K562 (cell line): ENCODE data around the gene KIF5A. TPM values are rescaled to one million over a fixed set of nuclear protein-coding genes. Genes with fewer than 3 reads are reported as not detected.

ENCODE experiments used
- ADNP ChIP-seq: fragments of 200-800 bp; sonication (Bioruptor generic); IDR thresholded peaks from 2 replicates; pipeline ENCODE4 v1.6.1; 2016; ENCODE audit warnings: missing genetic modification characterization, missing compliant biosample characterization
- CHD1 ChIP-seq: fragments of 200-600 bp; sonication (generic); IDR thresholded peaks from one replicate; pipeline ENCODE4 v1.6.1; 2012; ENCODE audit warnings: mild to moderate bottlenecking, moderate library complexity, low read length, inconsistent platforms
- CREB3L1 ChIP-seq: fragments of 450-650 bp; IDR thresholded peaks from 2 replicates; pipeline ENCODE4 v1.6.1; 2014; ENCODE audit warnings: low read depth, mild to moderate bottlenecking, moderate library complexity, borderline replicate concordance
- CXXC5 ChIP-seq: fragments of 250-450 bp; sonication (Bioruptor Pico); IDR thresholded peaks from 2 replicates; pipeline ENCODE4 v1.8.0; 2022; ENCODE audit warnings: inconsistent platforms, mild to moderate bottlenecking, moderate library complexity
- DIDO1 ChIP-seq: fragments of 450-650 bp; IDR thresholded peaks from 2 replicates; pipeline ENCODE4 v1.6.1; 2016; ENCODE audit warnings: low read depth, missing biosample characterization, missing genetic modification characterization
- E2F3 ChIP-seq: fragments of 250-450 bp; sonication (Bioruptor Pico); IDR thresholded peaks from 2 replicates; pipeline ENCODE4 v1.4.0; 2020; ENCODE audit warnings: mild to moderate bottlenecking
- ELF2 ChIP-seq: fragments of 250-450 bp; sonication (Bioruptor Pico); IDR thresholded peaks from 2 replicates; pipeline ENCODE4 v1.5.0; 2021; ENCODE audit warnings: mild to moderate bottlenecking
- FOXA1 ChIP-seq: fragments of 450-650 bp; IDR thresholded peaks from 2 replicates; pipeline ENCODE4 v1.6.1; 2016; ENCODE audit warnings: mild to moderate bottlenecking, borderline replicate concordance
- MTA1 ChIP-seq: fragments of 450-650 bp; IDR thresholded peaks from 2 replicates; pipeline ENCODE4 v1.6.1; 2017; ENCODE audit warnings: borderline replicate concordance
- NFYB ChIP-seq: IDR thresholded peaks from 2 replicates; pipeline ENCODE4 v1.6.1; 2011; ENCODE audit warnings: mild to moderate bottlenecking, moderate library complexity; ENCODE audit not compliant: insufficient read length; ENCODE audit errors: extremely low read depth
- PHF20 ChIP-seq: fragments of 450-650 bp; IDR thresholded peaks from 2 replicates; pipeline ENCODE4 v1.6.1; 2018; ENCODE audit not compliant: partially characterized antibody
- POLR2H ChIP-seq: IDR thresholded peaks from 2 replicates; pipeline ENCODE4 v1.6.1; 2016; ENCODE audit warnings: missing genetic modification characterization, low read depth, mild to moderate bottlenecking, control low read depth, missing compliant biosample characterization, moderate library complexity
- PTRF ChIP-seq: fragments of 450-650 bp; IDR thresholded peaks from 2 replicates; pipeline ENCODE4 v1.6.1; 2016; ENCODE audit warnings: mild to moderate bottlenecking, missing genetic modification characterization, missing compliant biosample characterization
- RBM17 ChIP-seq: fragments of 200-400 bp; formaldehyde crosslinking; IDR thresholded peaks from 2 replicates; pipeline ENCODE4 v1.6.1; 2017; ENCODE audit warnings: low read depth, mild to moderate bottlenecking, low read length, borderline replicate concordance
- TBL1XR1 ChIP-seq, 2 experiments: IDR thresholded peaks; 2 replicates each; pipeline ENCODE4 v1.6.1; 2012; ENCODE audit warnings: improper control_type of control experiment in 2 of 2, low read length in 2 of 2, mild to moderate bottlenecking in 1 of 2
- ZBTB40 ChIP-seq, 2 experiments: fragments of 450-650 bp in 1 of 2; sonication (generic) in 1 of 2; formaldehyde crosslinking in 1 of 2; IDR thresholded peaks; 2 replicates each; pipeline versions ENCODE4 v1.7.1 to v1.9.0; 2016 to 2022; ENCODE audit warnings: inconsistent platforms in 1 of 2, mild to moderate bottlenecking in 1 of 2, missing genetic modification reagents in 1 of 2
- ZZZ3 ChIP-seq: fragments of 450-650 bp; IDR thresholded peaks from 2 replicates; pipeline ENCODE4 v1.6.1; 2016; ENCODE audit warnings: antibody characterized with exemption, mild to moderate bottlenecking, moderate library complexity
- polyA plus RNA-seq, 8 experiments: library from polyadenylated mRNA; depleted of rRNA in 4 of 8; stranded (reverse) in 5 of 8; unstranded in 3 of 8; fragments of >200 nt; fragmentation: Nextera tagmentation in 2 of 8; fragmentation: Illumina TruSeq in 1 of 8; extraction: Ambion mirVana in 2 of 8; extraction: Trizol in 1 of 8; gene quantifications; 2 replicates each; pipeline versions ENCODE4 v1.2.1 to v1.2.3, GENCODE V29; 2011 to 2014; ENCODE audit warnings: inconsistent platforms in 1 of 8, missing spikeins in 1 of 8
- total RNA-seq, 7 experiments: library from RNA; depleted of rRNA in 6 of 7; stranded (reverse); fragments of >200 nt in 6 of 7; fragmentation: Illumina TruSeq in 2 of 7; extraction: Trizol in 2 of 7; gene quantifications; 2 replicates each; pipeline versions ENCODE4 v1.2.1 to v1.2.3, GENCODE V29; 2011 to 2021; ENCODE audit warnings: low replicate concordance in 1 of 7

The KIF5A gene
- total and polyA plus RNA-seq, 9 of the 15 experiments (the other 6 are each of a cell fraction or from before 2014, with no cell fraction given), result 3.4 to 17.7 (median 8.0) TPM

GRCh38 chr12:57547288-57548012 is 2.4 kb upstream of the KIF5A start (continued):
- TF ChIP-seq ZBTB40 (IDR thresholded peaks at IDR 0.05) (0 out of 2 replicates have a peak, but pooled peaks have one; percentile 30), ZBTB40 (CRISPR knock-in tag; IDR thresholded peaks at IDR 0.05) (no peak), FOXA1 (no peak), CHD1 (no peak), DIDO1 (tag) (no peak), ADNP (tag) (no peak), PTRF (tag) (no peak), POLR2H (tag) (peak; percentile 87), ZZZ3 (no peak), CXXC5 (CRISPR knock-in tag) (peak; percentile 32; the same call in 1 of the 2 replicates), CREB3L1 (0 out of 2 replicates have a peak, but pooled peaks have one; percentile 19), ELF2 (CRISPR knock-in tag) (peak; percentile 62; the same call in 1 of the 2 replicates), PHF20 (no peak), MTA1 (peak; percentile 97), NFYB (no peak), E2F3 (CRISPR knock-in tag) (no peak), TBL1XR1 (IDR thresholded peaks at IDR 0.05; ENCODE audit: low read length in 2 of 2) (0 out of 4 replicates have a peak, but pooled peaks of 1 of the 2 experiments have one; percentile 29), RBM17 (no peak)
